Renal cortex interstitium (tissue), 3 donors: ENCODE results near the gene RAD18. TPM values are rescaled to one million over a fixed set of nuclear protein-coding genes. Genes with fewer than 3 reads are reported as not detected.

Experiments
- polyA plus RNA-seq, 3 donors: library from polyadenylated mRNA; unstranded; fragments of 120-200 nt; gene quantifications; one replicate each; pipeline ENCODE4 v1.2.1, GENCODE V29; 2013; ENCODE audit not compliant: insufficient read length in 3 of 3

Gene RAD18
- polyA plus RNA-seq, 3 donors, result 9.7 to 12.4 (median 10.3) TPM

Other genes starting within 250 kb of the RAD18 start
- under 1 TPM; 0.34 to 0.62 (median 0.51) TPM for gene CAV3, start 229.7 kb downstream of the RAD18 start, polyA plus RNA-seq
- 1 to 10 TPM; 1.0 to 1.5 (median 1.1) TPM for gene OXTR, start 193.9 kb downstream of the RAD18 start, polyA plus RNA-seq